Liver (tissue), 3 donors: ENCODE data around the gene LRPAP1.
"Not testable (repeated sequence)": the region's sequence is repeated elsewhere in the genome, so short reads cannot be mapped to it uniquely, and the experiment has no call there.

Experiments used
- CTCF ChIP-seq: fragments of 150-350 bp; IDR thresholded peaks from 2 replicates; pipeline ENCODE4 v1.5.1; 2017; ENCODE audit warnings: improper control_type of control experiment, low read depth, low read length; ENCODE audit not compliant: missing input control
- EGR1 ChIP-seq, 2 donors: IDR thresholded peaks; 2 replicates each; pipeline ENCODE4 v1.6.1; 2016 to 2018; ENCODE audit warnings: antibody characterized with exemption in 2 of 2, low read depth in 2 of 2
- NR2F2 ChIP-seq: IDR thresholded peaks from 2 replicates; pipeline ENCODE4 v1.6.1; 2016; ENCODE audit warnings: antibody characterized with exemption
- RAD21 ChIP-seq, 2 donors: IDR thresholded peaks; 2 replicates each; pipeline ENCODE4 v1.6.1; 2016; ENCODE audit warnings: antibody characterized with exemption in 2 of 2, mild to moderate bottlenecking in 2 of 2
- REST ChIP-seq: IDR thresholded peaks from 2 replicates; pipeline ENCODE4 v1.6.1; 2016; ENCODE audit warnings: antibody characterized with exemption, mild to moderate bottlenecking
- SP1 ChIP-seq: IDR thresholded peaks from 2 replicates; pipeline ENCODE4 v1.6.1; 2018; ENCODE audit warnings: antibody characterized with exemption, mild to moderate bottlenecking
- YY1 ChIP-seq: IDR thresholded peaks from 2 replicates; pipeline ENCODE4 v1.6.1; 2016; ENCODE audit warnings: antibody characterized with exemption, mild to moderate bottlenecking
- donor health status: healthy.
- donor health status: healthy.

DNA sequence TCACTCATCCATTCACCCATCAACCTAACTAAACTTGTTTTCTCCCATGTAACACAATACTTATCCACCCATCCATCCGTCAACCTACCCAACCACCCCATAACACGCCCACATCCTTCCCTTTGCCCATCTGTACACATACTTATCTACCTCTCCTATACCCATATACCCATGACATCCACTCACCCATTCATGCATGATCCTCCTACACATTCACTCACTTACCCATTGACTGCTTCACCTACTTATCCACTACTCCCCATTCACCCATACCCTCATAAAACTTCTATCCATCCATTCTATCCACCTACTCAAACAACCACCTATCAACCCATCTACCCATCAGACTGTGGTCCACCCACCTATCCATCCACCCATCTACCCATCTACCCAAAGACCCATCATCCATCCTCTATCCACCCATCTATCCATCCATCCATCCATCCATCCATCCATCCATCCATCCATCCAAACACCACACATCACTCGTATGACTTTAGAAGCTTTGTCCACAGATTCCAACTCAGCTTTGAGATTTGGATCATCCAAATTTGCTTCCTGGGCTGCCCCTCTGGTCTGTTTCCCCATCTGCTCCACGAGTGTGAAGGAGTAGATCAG, 46.4 kb upstream of the LRPAP1 start:
- TF ChIP-seq EGR1 (IDR thresholded peaks at IDR 0.05; ENCODE audit: low read depth in 2 of 2); REST; CTCF; RAD21 (IDR thresholded peaks at IDR 0.05); YY1; NR2F2; SP1: not testable (repeated sequence)
